Fibroblast of mammary gland (primary cell): ENCODE data around the gene HERPUD2.

Source experiments
- DNase-seq: peaks from one replicate; pipeline ENCODE4 v3.0.0-alpha.2; 2010; ENCODE audit warnings: low read depth
- H3K4me3 ChIP-seq: 2 replicates; pipeline ENCODE4 v1.5.1; 2011; ENCODE audit warnings: low read depth, mild to moderate bottlenecking, low read length, moderate library complexity; ENCODE audit not compliant: control insufficient read depth
- TF ChIP-seq, protein P1 (sequence below): conservative IDR thresholded peaks from 2 replicates; pipeline ENCODE4 v1.5.1; 2011; ENCODE audit warnings: low read depth, low read length, inconsistent platforms; ENCODE audit not compliant: control insufficient read depth, insufficient read depth

Gene HERPUD2

DNA sequence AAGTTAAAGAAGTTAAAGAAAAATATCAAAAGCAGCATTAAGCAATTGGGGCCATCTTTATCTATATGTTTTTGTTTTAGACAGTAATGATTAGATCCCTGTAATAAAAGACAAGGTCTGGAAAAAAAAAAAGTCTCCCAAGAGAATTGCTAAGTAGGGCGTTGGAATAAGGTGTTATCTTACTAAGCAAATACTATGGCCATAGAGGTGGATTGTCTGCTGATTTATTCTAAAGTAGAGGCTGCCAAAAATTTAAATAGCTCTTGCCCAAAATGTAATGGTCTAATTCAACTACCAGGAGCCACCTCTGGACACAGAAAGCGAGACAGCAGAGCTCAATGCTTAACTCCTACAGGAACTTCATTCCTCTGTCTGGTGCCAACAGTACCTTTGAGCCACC lies 71.6 kb downstream of the HERPUD2 start:
- TF ChIP-seq, protein P1, sequence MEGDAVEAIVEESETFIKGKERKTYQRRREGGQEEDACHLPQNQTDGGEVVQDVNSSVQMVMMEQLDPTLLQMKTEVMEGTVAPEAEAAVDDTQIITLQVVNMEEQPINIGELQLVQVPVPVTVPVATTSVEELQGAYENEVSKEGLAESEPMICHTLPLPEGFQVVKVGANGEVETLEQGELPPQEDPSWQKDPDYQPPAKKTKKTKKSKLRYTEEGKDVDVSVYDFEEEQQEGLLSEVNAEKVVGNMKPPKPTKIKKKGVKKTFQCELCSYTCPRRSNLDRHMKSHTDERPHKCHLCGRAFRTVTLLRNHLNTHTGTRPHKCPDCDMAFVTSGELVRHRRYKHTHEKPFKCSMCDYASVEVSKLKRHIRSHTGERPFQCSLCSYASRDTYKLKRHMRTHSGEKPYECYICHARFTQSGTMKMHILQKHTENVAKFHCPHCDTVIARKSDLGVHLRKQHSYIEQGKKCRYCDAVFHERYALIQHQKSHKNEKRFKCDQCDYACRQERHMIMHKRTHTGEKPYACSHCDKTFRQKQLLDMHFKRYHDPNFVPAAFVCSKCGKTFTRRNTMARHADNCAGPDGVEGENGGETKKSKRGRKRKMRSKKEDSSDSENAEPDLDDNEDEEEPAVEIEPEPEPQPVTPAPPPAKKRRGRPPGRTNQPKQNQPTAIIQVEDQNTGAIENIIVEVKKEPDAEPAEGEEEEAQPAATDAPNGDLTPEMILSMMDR: no peak
- no peak for DNase-seq

DNA sequence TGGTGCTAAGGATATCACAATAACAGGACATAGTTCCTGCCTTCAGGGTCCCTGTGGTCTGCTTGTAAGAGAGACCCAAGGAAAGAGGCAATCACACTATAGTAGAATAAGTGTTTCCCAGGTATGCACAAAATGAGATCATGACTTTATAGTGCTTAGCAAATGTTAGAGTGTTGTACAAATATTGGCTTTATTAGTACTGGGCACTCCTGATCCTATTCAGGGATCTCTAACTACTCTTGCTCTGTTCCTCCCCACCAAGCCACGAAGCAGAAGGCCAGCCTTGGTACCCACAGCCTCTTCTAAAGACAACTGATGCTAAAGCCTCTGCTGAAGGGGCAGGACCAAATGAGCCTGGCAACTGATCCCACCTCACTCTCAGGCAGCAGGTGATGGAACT lies 75.1 kb downstream of the HERPUD2 start:
- TF ChIP-seq, protein P1: no peak
- no peak for DNase-seq
- no peak overlapping the region for H3K4me3 ChIP-seq

More for the DNA sequence above, 71.6 kb downstream of the HERPUD2 start:
- H3K4me3 ChIP-seq: no peak overlapping the region

GRCh38 chr7:35617041-35617440 lies 77.9 kb downstream of the HERPUD2 start:
- TF ChIP-seq, protein P1: no peak
- peak; percentile 34 for DNase-seq
- no peak overlapping the region for H3K4me3 ChIP-seq

GRCh38 chr7:35613150-35613549 lies 81.8 kb downstream of the HERPUD2 start:
- no peak overlapping the region for H3K4me3 ChIP-seq
- TF ChIP-seq, protein P1: no peak
- no peak for DNase-seq

DNA sequence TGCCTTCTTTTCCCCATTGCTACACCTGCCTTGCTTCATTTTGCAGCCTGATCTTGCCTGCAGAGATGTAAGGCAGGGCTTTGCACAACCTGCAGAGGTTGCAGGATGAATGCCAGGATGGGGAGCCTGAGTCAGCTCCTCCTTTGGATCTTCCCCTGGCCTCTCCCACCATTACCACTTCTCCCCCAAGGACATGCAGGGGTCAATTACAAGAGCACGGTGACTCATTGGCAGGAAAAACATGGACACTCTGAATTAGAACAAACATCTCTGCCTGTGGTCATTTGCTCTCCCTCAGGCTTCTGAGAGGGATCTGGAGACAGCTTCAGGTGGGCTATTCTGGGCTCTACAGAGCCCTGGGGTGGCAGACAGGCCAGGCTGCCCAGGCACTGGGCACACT lies 89.2 kb downstream of the HERPUD2 start:
- DNase-seq: peak; percentile 92
- TF ChIP-seq, protein P1: no peak
- no peak overlapping the region for H3K4me3 ChIP-seq

GRCh38 chr7:35604595-35604994 lies 90.3 kb downstream of the HERPUD2 start:
- no peak overlapping the region for H3K4me3 ChIP-seq
- no peak for DNase-seq
- TF ChIP-seq, protein P1: no peak

GRCh38 chr7:35599645-35600044 lies 95.3 kb downstream of the HERPUD2 start:
- H3K4me3 ChIP-seq: no peak overlapping the region
- no peak for DNase-seq
- TF ChIP-seq, protein P1: no peak
